Ascending aorta (tissue), 2 donors: ENCODE measurements around the gene S100A9. TPM values are rescaled to one million over a fixed set of nuclear protein-coding genes. Genes with fewer than 3 reads are reported as not detected.
A peak's percentile ranks its signal among the peaks of the same experiment; 100 is the strongest.

Experiments used
- DNase-seq, 2 donors: peaks; one replicate each; pipeline ENCODE4 v3.0.0-alpha.2; 2019; ENCODE audit warnings: low spot score in 2 of 2
- H3K27ac ChIP-seq, 2 donors: fragments of 200-600 bp; sonication (generic); one replicate each; pipeline ENCODE4 v1.5.1; 2016 to 2017; ENCODE audit warnings: mild to moderate bottlenecking in 1 of 2
- H3K27me3 ChIP-seq: fragments of 200-600 bp; sonication (generic); one replicate; pipeline ENCODE4 v1.5.1; 2017
- H3K36me3 ChIP-seq, 2 donors: fragments of 200-600 bp; sonication (generic); one replicate each; pipeline ENCODE4 v1.5.1; 2016
- H3K4me1 ChIP-seq, 2 donors: fragments of 200-600 bp; sonication (generic); one replicate each; pipeline ENCODE4 v1.5.1; 2016 to 2017; ENCODE audit warnings: mild to moderate bottlenecking in 1 of 2
- H3K4me3 ChIP-seq, 2 donors: fragments of 200-600 bp; sonication (generic); one replicate each; pipeline ENCODE4 v1.5.1; 2016 to 2017; ENCODE audit warnings: mild to moderate bottlenecking in 1 of 2
- H3K9me3 ChIP-seq, 2 donors: fragments of 200-600 bp; sonication (generic); one replicate each; pipeline ENCODE4 v1.5.1; 2016
- intact Hi-C: fragments of 100-400 bp; cut with DNase I; formaldehyde crosslinking; loops from one replicate; pipeline ENCODE4 v1.15.1; 2023
- total RNA-seq: library from RNA; depleted of rRNA; stranded (reverse); fragments of >200 nt; gene quantifications from one replicate; pipeline ENCODE4 v1.1.0, GENCODE V29; 2016
- TF ChIP-seq, protein P1 (sequence below), 3 experiments: fragments of 200-600 bp in 2 of 3; fragments of 450-650 bp in 1 of 3; sonication (generic) in 2 of 3; IDR thresholded peaks; one replicate each; pipeline ENCODE4 v1.5.1; 2016 to 2019; ENCODE audit warnings: antibody characterized with exemption in 3 of 3, mild to moderate bottlenecking in 1 of 3, moderate library complexity in 1 of 3

S100A9 gene
- total RNA-seq, 1 donor from 2014 or later, result 764 TPM

DNA sequence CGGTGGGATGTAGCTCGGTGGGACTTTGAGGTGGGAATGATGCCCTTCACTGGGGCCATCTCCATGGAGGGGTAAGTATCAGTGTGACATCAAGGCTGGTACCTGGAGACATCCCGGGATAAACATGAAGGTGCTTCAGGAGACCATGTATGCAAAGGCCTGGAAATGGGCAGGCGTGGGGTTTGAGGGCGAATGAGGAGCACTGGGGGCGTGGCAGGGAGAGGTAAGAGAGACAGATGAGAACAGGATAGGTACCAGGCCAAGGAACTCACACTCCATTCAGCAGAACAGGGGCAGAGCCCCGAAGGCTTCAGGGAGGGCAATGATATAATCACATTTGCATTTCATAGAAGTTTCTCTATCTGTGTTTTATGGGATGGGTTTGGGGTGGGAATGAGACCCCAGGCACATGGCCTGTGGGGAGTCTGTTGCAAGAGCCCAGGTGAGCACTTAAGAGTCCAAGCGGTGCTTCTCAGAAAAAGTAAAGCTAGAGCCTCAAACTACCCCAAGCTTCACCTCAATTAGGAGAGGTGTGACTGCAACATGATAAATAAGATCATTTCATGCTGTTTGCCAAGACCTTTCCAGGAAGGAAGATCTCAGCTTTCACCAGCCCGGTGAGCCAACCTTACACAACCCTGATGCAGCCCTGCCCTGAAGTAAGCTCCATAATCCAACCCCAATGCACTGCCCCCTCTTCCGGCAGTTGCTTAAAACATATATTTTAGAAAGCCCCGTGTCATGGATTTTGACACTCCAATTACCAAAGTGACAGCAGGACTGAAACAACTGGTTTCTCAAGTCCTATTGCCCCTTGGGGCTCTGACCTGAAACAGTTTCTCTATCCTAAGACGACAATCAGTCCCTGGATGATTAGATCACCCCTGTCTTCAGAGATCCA lies 7.4 kb downstream of the S100A9 start:
- Histone ChIP-seq H3K27ac (no peak overlapping the region), H3K27me3 (no peaks in the 10 kb centered on the region), H3K36me3 (no peaks in the 10 kb centered on the region), H3K4me1 (no peaks in the 10 kb centered on the region), H3K4me3 (no peak overlapping the region), H3K9me3 (no peaks in the 10 kb centered on the region)
- DNase-seq, result peak in 1 of 2 donors; percentile 37
- intact Hi-C loops, result no loop called here
- TF ChIP-seq, protein P1, sequence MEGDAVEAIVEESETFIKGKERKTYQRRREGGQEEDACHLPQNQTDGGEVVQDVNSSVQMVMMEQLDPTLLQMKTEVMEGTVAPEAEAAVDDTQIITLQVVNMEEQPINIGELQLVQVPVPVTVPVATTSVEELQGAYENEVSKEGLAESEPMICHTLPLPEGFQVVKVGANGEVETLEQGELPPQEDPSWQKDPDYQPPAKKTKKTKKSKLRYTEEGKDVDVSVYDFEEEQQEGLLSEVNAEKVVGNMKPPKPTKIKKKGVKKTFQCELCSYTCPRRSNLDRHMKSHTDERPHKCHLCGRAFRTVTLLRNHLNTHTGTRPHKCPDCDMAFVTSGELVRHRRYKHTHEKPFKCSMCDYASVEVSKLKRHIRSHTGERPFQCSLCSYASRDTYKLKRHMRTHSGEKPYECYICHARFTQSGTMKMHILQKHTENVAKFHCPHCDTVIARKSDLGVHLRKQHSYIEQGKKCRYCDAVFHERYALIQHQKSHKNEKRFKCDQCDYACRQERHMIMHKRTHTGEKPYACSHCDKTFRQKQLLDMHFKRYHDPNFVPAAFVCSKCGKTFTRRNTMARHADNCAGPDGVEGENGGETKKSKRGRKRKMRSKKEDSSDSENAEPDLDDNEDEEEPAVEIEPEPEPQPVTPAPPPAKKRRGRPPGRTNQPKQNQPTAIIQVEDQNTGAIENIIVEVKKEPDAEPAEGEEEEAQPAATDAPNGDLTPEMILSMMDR (IDR thresholded peaks at IDR 0.05), result no peak

DNA sequence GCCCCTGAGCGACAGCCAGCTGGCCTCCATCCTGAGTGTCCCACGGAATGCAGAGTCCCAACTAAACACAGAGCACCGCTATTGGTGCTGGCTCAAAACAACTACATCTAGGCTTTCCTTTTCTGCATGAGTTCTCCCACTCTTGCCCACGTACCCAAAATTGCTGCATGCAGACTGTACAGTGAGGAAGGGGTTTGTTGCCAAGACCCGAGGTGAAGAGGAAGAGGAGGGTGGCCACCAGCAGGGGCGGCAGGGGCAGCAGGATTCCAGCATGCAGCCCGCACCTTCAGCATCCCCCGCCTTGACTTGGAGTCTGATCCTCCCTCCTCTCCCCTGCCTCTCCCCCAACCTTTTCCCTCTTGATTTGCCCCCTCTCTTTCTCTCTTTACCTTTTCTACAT lies 8.0 kb downstream of the S100A9 start:
- H3K4me1 ChIP-seq, result no peaks in the 10 kb centered on the region
- TF ChIP-seq, protein P1 (IDR thresholded peaks at IDR 0.05), result no peak
- intact Hi-C loops, result no loop called here

DNA sequence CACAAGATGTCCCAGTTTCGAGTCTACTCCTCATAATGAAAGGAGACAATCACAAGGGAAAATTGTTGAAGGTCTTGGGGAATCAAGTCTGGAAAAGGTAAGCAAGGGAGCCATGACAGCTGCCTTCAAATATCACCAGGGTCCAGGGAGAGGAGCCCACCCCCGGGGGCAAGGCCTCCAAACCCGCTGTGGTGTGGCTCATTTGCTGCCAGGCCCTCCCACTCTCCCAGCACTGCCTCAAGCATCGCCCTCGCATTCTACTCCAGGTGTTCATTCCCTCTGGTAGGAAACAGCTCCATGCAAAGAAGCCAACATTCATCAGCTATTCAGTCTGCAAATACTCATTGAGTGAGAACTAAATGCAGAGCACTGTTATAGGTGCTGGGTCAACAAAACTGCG lies 8.6 kb downstream of the S100A9 start:
- Histone ChIP-seq H3K4me1 (no peaks in the 10 kb centered on the region), H3K4me3 (no peak overlapping the region), H3K9me3 (no peaks in the 10 kb centered on the region), H3K27ac (no peak overlapping the region), H3K27me3 (no peaks in the 10 kb centered on the region), H3K36me3 (no peaks in the 10 kb centered on the region)
- DNase-seq, result peak in 1 of 2 donors; percentile 45
- intact Hi-C loops, result no loop called here
- TF ChIP-seq, protein P1 (IDR thresholded peaks at IDR 0.05), result no peak

More for the DNA sequence above, 8.0 kb downstream of the S100A9 start:
- no peak overlapping the region for H3K4me3 ChIP-seq
- H3K27me3 ChIP-seq, result no peaks in the 10 kb centered on the region
- no peaks in the 10 kb centered on the region for H3K36me3 ChIP-seq
- H3K9me3 ChIP-seq, result no peaks in the 10 kb centered on the region
- peak in 1 of 2 donors; percentile 38 for DNase-seq
- H3K27ac ChIP-seq, result no peak overlapping the region

DNA sequence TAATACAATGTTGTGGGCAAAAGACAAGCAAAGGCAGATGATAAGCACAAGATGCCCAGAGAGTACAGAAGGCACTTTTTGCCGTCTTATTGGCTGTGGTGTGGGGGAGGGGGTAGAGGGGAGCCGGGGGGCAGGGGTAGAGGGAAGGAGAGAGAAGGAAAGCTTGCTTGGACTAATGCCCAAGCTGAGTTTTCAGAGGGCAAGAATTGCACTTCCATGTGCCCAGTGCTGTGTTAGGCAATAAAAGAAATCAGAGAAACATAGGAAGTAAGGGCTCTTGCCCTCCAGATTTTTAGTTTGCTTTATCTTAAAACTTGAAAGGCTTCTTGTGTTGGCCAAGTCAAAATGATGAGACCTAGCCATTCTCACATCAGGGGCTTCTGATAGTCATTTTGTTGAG lies 9.4 kb downstream of the S100A9 start:
- Histone ChIP-seq H3K4me1 (no peaks in the 10 kb centered on the region), H3K36me3 (no peaks in the 10 kb centered on the region), H3K4me3 (no peak overlapping the region), H3K9me3 (no peaks in the 10 kb centered on the region), H3K27ac (no peak overlapping the region), H3K27me3 (no peaks in the 10 kb centered on the region)
- intact Hi-C loops, result no loop called here
- no peak for DNase-seq
- TF ChIP-seq, protein P1 (IDR thresholded peaks at IDR 0.05), result no peak

DNA sequence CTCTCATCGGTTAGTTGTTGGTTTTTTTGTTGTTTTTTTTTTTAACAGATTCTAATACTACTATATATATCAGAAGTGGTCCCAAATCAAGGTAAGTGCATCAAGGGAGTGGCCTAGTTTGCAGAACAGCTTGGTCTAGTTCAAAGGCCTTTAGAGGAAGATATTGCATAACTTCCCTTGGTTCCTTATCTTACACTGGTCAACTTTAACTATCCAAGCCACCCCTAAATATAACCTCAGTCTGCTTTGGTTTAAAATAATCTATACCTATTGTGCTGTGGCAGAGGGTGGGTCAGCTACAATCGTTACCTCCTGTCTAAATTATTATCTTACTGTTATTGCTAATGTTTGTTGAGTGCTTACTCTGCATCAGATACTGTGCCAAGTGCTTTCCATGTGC lies 10.8 kb downstream of the S100A9 start:
- Histone ChIP-seq H3K36me3 (no peaks in the 10 kb centered on the region), H3K27ac (no peak overlapping the region), H3K9me3 (no peaks in the 10 kb centered on the region), H3K4me1 (no peaks in the 10 kb centered on the region), H3K4me3 (no peak overlapping the region), H3K27me3 (no peaks in the 10 kb centered on the region)
- TF ChIP-seq, protein P1 (IDR thresholded peaks at IDR 0.05), result no peak
- DNase-seq, result no peak
- intact Hi-C loops, result no loop called here
